DND-41 (cell line): Measurements from ENCODE around the gene ANXA7.

Source experiments
- ATAC-seq: fragments of 200-7000 bp; cut with Tn5 transposase; 3 replicates; pipeline ENCODE4 v1.9.1; 2021; ENCODE audit warnings: low read depth; ENCODE audit not compliant: insufficient read depth
- DNase-seq: peaks from one replicate; pipeline ENCODE4 v3.0.0-alpha.2; 2020
- H2AFZ ChIP-seq: 2 replicates; pipeline ENCODE4 v1.6.0; 2012; ENCODE audit warnings: low read depth, low read length
- H3K27ac ChIP-seq: 2 replicates; pipeline ENCODE4 v1.5.1; 2012; ENCODE audit warnings: low read length, inconsistent platforms
- H3K27me3 ChIP-seq: fragments of 200-600 bp; sonication (generic); 2 replicates; pipeline ENCODE4 v1.6.0; 2012; ENCODE audit warnings: low read length, mild to moderate bottlenecking, inconsistent platforms; ENCODE audit not compliant: insufficient read depth, poor library complexity
- H3K36me3 ChIP-seq: 2 replicates; pipeline ENCODE4 v1.5.1; 2012; ENCODE audit warnings: low read length, inconsistent platforms; ENCODE audit not compliant: insufficient read depth
- H3K4me1 ChIP-seq: 2 replicates; pipeline ENCODE4 v1.5.1; 2012; ENCODE audit warnings: mild to moderate bottlenecking, low read length; ENCODE audit not compliant: insufficient read depth
- H3K4me2 ChIP-seq: 2 replicates; pipeline ENCODE4 v1.6.0; 2012; ENCODE audit warnings: mild to moderate bottlenecking, moderate library complexity, low read length, inconsistent platforms; ENCODE audit not compliant: insufficient read depth
- H3K4me3 ChIP-seq, 2 experiments: fragments of 200-600 bp in 1 of 2; shearing (Covaris generic) in 1 of 2; 2 replicates each; pipeline ENCODE4 v1.5.1; 2012 to 2016; ENCODE audit warnings: inconsistent platforms in 2 of 2, low read length in 2 of 2, mild to moderate bottlenecking in 2 of 2, low read depth in 1 of 2, moderate library complexity in 1 of 2
- H3K79me2 ChIP-seq: 2 replicates; pipeline ENCODE4 v1.6.0; 2012; ENCODE audit warnings: low read length, inconsistent platforms; ENCODE audit not compliant: insufficient read depth
- H3K9ac ChIP-seq: 2 replicates; pipeline ENCODE4 v1.6.0; 2012; ENCODE audit warnings: low read depth, mild to moderate bottlenecking, inconsistent platforms, low read length, moderate library complexity
- H3K9me3 ChIP-seq: 2 replicates; pipeline ENCODE4 v1.5.1; 2012; ENCODE audit warnings: low read length, moderate library complexity, mild to moderate bottlenecking, inconsistent platforms; ENCODE audit not compliant: insufficient read depth, severe bottlenecking
- H4K20me1 ChIP-seq: 2 replicates; pipeline ENCODE4 v1.6.0; 2012; ENCODE audit warnings: low read length; ENCODE audit not compliant: insufficient read depth
- EZH2 ChIP-seq: IDR thresholded peaks from 3 replicates; pipeline ENCODE4 v1.6.1; 2012; ENCODE audit warnings: borderline replicate concordance, low read depth, mild to moderate bottlenecking, moderate library complexity, low read length, inconsistent platforms; ENCODE audit not compliant: severe bottlenecking
- TF ChIP-seq, protein P1 (sequence below): IDR thresholded peaks from 2 replicates; pipeline ENCODE4 v1.5.1; 2012; ENCODE audit warnings: borderline replicate concordance, low read length, moderate library complexity, mild to moderate bottlenecking; ENCODE audit not compliant: poor library complexity, severe bottlenecking; ENCODE audit errors: extremely low read depth

The ANXA7 gene

DNA sequence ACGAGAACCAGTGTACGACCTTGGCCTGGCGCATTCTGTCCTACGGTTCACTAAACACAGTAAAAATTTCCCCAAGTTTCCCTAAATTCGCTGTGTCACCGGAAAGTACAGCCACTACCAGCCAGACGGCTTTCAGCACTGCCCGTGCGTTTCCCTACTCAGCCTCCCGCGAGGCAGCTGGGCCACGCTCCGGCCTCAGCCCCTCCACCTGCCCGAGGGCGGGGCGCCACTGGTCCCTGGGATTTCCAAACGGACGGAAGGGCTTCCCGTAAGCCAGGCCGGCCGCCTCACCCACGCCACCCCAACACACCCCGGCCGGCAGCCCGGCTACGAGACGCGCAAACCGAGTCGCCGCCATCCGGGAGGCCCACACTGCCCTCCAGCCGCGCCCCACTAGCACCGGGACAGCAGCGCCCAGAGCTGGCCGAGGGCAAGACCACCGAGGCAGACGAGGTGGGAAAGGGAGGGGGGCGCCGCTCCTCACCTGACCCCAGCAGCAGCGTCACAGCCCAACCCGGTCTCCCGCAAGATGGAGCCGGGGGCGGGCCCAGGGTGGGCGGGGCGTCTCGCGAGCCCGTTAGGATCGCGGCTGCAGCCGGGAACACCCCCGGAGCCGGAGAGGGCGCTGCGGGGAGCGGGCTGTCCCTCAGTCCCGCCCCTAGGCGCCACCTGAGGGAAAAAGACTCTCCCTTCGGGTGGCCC lies at the start of gene ANXA7:
TSS of gene ANXA7 (minus strand) at position 531 of the 702 bp plus-strand sequence. CDS start 13,202 bp downstream, outside the sequence.
- Histone ChIP-seq H3K27ac (peak within 1 kb of the TSS; percentile 80), H3K9ac (peak within 1 kb of the TSS; percentile 78), H3K4me1 (peaks cover 19% of the 10 kb centered on the region), H3K79me2 (peaks cover 49% of the 10 kb centered on the region), H3K4me2 (peak within 1 kb of the TSS; percentile 79), H4K20me1 (no peaks in the 10 kb centered on the region), H3K27me3 (no peaks in the 10 kb centered on the region), H3K9me3 (no peaks in the 10 kb centered on the region), H3K36me3 (no peaks in the 10 kb centered on the region), H2AFZ (peak within 1 kb of the TSS; percentile 93), H3K4me3 (peak within 1 kb of the TSS; percentile 46 to 74)
- peak; percentile 98 for ATAC-seq
- TF ChIP-seq, protein P1, sequence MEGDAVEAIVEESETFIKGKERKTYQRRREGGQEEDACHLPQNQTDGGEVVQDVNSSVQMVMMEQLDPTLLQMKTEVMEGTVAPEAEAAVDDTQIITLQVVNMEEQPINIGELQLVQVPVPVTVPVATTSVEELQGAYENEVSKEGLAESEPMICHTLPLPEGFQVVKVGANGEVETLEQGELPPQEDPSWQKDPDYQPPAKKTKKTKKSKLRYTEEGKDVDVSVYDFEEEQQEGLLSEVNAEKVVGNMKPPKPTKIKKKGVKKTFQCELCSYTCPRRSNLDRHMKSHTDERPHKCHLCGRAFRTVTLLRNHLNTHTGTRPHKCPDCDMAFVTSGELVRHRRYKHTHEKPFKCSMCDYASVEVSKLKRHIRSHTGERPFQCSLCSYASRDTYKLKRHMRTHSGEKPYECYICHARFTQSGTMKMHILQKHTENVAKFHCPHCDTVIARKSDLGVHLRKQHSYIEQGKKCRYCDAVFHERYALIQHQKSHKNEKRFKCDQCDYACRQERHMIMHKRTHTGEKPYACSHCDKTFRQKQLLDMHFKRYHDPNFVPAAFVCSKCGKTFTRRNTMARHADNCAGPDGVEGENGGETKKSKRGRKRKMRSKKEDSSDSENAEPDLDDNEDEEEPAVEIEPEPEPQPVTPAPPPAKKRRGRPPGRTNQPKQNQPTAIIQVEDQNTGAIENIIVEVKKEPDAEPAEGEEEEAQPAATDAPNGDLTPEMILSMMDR: peak; percentile 33
- no peak for TF ChIP-seq EZH2
- DNase-seq: peak; percentile 94

DNA sequence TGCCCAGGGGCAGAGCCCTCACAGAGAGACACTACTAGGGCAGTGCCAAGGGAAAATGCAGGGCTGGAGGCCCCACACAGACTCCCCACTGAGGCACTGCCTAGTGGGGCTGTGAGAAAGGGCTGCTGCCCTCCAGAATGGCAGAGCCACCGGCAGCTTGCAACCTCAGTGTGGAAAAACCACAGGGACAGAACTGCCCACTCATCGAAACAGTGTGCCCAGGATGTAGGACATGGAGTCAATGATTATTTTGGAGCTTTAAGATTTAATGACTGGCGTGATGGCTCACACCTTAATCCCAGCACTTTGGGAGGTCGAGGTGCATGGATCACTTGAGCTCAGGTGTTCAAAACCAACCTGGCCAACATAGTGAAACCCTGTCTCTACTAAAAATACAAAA lies 47.0 kb upstream of the ANXA7 start:
- Histone ChIP-seq H3K4me2 (no peak overlapping the region), H3K4me3 (no peak overlapping the region), H3K79me2 (no peaks in the 10 kb centered on the region), H4K20me1 (no peaks in the 10 kb centered on the region), H3K27me3 (no peaks in the 10 kb centered on the region), H2AFZ (no peak overlapping the region), H3K4me1 (no peaks in the 10 kb centered on the region), H3K27ac (no peak overlapping the region), H3K9ac (no peak overlapping the region), H3K9me3 (no peaks in the 10 kb centered on the region), H3K36me3 (peaks cover 31% of the 10 kb centered on the region)
- TF ChIP-seq EZH2: no peak
- TF ChIP-seq, protein P1: no peak
- ATAC-seq (no peak; the same call in 2 of the 3 replicates), DNase-seq (no peak)

DNA sequence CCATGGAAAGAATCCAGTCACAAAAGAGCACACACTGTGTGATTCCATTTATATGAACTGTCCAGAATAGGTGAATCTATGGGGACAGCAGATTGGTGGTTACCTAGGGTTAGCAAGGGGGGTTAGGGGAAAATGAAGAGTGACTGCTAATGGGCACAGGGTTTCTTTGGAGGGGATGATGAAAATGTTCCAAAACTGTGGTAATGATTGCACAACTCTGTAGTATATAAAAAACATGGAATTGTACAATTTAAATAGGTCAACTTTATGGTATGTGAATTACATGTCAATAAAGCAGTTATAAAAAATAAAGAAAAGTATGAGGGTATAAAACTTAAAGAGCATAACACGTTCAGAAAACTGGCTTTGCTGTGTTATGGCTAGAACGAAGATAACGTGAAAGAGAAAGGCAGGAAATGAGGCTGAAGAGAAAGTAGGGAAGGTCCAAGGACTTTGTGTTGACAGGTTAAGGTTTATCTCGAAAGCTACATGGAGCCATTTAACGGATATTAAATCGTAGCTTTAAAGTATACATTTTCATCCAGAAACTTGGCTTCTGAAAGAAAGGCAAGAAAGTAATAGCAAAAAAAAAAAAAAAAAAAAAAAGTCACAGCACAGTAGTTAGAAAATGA lies 45.9 kb upstream of the ANXA7 start:
- ATAC-seq (no peak), DNase-seq (no peak)
- Histone ChIP-seq H3K27ac (no peak overlapping the region), H2AFZ (no peak overlapping the region), H4K20me1 (no peaks in the 10 kb centered on the region), H3K4me2 (no peak overlapping the region), H3K79me2 (no peaks in the 10 kb centered on the region), H3K9ac (no peak overlapping the region), H3K27me3 (no peaks in the 10 kb centered on the region), H3K4me1 (no peaks in the 10 kb centered on the region), H3K36me3 (peaks cover 20% of the 10 kb centered on the region), H3K9me3 (no peaks in the 10 kb centered on the region), H3K4me3 (no peak overlapping the region)
- TF ChIP-seq EZH2: no peak
- TF ChIP-seq, protein P1: no peak
